Activated T-helper 9 cell treated with anti-CD3 and anti-CD28 coated beads, Interleukin-2, amount 50 U/mL, for 16 hours (primary cell): ENCODE measurements around the gene PRDM4.
"Not testable (repeated sequence)": the region's sequence is repeated elsewhere in the genome, so short reads cannot be mapped to it uniquely, and the experiment has no call there.

ENCODE experiments used
- DNase-seq: peaks from one replicate; pipeline ENCODE4 v3.0.0-alpha.2; 2020; ENCODE audit warnings: low read depth

The PRDM4 gene

DNA sequence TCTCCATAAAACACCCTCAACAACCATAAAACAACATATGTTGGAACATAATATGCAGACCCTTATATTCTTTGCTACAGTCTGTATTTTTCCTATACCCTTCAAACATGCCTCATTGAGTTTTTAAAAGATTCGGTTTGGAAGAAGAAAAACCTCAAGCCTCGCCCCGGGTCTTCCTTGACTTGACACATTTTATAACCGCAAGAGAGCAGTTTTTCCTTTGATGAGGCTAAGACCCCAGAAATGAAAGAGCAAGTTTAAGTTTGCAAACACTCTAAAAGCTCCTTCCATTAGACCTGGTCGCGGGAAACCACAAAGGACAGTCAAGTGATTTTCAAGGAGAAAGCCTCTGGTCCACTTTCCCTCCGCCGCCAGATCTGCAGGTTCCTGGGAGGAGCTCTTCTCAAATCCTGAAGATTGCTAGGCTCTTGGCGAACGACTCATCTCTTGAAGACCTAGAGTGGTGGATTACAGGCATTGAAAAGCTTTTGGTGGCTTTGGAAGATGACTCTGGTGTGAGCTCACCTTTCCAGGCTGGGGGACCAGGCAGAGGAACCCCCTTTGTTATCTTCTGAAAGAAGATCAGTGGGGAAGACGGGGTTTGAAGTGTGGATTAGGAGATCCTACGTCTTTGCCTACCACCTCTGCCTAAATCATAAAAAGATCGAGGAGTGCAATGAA, 13.6 kb upstream of the PRDM4 start, which contains the start of gene ASCL4:
Gene ASCL4 (plus strand): TSS at position 356 of the 681 bp plus-strand sequence. CDS start 515 bp downstream, outside the sequence.
- DNase-seq = no peak

DNA sequence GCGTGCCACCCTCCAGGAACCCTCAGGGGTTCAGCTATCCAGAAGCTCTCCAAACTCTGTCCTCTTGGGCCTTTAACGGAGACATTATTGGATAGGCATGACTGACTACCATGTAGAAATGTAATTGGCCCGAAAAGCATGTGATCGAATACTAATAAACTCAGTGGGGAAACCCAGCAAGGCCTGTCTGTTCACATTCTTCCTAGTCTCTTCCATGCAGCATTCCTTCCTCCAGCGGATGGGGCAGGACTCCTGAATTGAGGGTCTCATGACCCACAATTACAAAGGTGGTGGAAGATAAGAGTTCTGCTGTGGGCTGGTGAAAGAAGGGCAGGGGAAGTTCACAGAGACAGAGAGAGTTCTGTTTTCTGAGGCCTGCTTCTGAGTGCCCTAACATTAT, 6.5 kb upstream of the PRDM4 start:
- no peak for DNase-seq

DNA sequence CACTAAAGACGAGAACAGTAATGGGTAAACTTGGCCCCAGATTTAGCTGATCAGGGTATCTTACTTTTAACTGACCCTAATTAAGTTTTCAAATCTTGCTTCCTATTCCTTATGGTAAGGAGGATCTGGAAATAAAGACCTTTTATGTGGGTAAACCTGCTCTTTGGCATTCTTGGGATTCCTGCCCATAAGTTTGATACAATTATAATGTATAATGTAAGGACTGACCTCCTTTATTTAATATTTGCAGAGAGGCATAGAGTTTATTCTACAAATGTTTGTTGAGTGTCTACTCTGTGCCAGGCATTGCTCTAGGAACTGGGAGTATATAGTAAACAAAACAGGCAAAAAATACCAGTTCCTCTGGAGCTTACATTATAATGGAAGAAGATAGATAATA, 4.4 kb upstream of the PRDM4 start:
- no peak for DNase-seq

DNA sequence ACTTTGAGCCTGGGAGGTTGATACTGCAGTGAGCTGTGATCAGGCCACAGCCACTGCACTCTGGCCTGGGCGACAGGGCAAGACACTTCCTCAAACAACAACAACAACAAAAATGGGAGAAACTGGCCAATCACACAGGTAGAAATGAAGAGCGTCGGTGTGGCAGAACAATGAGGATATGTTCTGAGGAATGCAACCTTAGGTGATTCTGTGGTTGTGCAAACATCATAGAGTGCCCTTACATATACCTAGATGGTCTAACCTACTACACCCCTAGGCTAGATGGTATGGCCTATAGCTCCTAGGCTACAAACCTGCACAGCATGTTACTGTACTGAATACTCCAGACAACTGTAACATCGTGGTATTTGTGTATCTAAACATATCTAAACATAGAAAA, 3.7 kb upstream of the PRDM4 start:
- no peak for DNase-seq

DNA sequence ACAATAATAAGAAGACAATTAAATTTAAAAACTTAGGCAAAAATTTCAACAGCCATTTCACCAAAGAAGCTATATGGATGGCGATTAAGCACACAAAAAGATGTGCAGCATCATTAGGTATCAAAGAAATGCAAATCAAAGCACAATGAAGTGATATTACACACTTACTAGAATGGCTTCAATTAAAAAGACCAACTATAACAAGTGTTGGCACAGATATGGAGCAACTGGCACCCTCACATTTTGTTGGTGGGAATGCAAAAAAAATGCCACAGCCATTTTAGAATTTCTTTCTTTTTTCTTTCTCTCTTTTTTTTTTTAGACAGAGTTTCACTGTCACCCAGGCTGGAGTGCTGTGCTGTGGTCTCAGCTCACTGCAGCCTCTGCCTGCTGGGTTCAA, 1.9 kb upstream of the PRDM4 start:
- no peak for DNase-seq

DNA sequence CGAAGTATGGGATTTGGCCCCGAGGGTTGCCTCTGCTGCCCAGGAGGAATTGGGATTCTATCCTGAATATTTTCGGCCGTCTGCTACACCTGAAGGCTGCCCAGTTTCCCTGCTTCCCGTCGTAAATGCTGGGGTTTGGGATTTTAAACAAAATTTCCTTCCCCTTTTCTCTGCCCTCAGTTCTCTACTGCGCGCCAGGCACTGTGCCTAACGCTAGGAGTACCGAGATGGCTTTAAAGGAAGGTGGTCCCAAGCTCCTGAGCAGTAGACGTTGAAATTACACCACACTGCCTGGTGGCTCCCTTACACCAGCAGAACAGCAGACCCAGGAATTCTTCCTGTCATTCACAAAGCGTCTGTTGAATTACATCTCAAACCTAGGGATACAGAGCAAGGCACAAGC, 566 bp upstream of the PRDM4 start:
- no peak for DNase-seq

DNA sequence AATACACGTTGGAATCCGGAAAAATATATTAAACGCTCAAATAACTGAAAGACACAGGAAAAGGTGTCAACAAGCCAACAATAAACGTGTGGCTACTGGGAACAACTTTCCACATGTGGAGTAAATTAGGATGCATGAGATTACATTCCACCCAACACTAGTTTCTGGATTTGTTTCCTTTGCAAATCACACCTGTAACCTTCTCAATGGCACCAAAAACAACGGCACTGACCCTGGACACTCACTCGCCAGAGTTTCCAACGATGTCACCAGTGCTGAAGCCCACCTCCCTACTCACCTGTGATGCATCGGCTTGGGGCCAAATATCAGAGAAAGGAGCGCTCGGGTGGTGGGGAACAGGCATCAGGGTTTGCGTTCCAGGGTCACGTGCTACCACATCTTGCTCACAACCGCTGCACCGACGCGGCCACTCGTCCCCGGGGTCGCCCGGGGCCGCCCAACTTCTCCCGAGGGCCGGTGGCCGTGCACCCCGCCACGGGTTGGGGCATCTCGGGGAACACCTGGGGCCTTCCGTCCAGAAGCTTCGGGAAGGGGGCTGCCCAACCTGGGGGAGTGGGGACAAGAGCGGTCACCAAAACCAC, 629 bp downstream of the PRDM4 start:
- DNase-seq = peak; percentile 16

DNA sequence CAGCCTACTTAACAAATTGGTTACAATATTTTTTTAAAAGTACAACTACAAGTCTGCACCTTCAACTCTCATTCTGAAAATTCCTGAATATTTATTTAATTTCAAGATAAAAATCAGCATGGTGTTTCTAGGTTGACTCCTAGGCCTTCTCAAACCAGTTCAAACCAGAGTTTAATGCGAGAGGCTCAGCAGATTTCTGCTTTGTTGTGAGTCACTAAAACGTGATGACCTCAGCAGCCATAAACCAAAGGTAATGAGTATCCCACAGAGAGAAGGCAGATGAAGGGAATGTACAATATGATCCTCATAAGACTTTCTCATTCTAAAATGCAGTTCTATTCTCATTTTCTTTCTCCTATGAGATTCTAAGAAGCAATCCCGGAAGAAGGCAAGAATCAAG, 1.5 kb downstream of the PRDM4 start:
- DNase-seq = no peak

DNA sequence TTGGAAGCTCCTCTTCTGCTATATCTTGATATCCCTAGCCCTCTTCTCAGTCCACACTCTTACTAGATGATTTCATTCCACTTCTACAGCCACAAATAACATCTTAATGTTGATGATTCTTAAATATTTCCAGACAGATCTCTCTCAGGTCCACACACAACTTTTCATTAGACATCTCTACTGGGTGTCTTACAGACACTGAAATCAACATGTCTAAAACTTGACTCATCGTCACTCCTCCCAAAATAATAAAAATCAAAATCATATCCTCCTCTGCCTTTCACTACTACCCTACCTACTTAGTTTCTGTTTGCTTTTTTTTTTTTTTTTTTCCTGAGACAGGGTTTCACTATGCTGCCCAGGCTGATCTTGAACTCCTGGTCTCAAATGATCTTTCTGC, 11.9 kb downstream of the PRDM4 start:
- no peak for DNase-seq

DNA sequence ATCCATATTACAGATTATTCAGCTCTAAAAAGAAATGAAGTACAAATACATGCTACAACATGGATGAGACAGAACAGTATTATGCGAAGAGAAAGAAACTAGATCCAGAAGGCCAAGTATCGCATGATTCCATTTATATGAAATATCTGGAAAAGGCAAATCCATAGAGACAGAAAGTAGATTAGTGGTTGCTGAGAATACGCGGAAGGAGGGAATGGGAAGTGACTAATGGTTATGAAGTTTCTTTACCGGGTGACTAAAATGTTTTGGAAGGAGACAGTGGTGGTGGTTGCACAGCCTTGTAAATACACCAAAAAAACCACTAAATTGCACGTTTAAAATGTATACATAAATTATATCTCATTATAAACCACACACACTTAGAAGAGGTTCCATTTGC, 12.5 kb downstream of the PRDM4 start:
- DNase-seq = no peak

DNA sequence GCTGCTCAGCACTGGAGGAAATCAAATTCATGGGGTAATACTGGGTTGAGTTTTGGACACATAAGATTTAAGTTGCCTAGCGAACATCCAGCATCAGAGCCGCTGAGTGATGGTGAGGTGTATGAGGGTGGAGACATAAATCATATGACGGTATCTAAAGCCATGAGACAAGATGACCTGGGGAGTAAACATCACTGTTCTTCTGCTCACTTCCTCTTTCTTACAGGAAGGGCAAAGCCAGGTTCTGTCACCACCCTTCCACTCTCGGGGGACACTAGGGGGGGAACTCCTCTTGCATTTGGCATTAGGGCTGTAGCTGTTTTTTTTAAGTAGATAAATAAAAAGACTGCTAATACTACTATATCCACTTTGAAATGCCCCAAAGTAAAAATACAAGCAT, 24.0 kb downstream of the PRDM4 start:
- DNase-seq = no peak

DNA sequence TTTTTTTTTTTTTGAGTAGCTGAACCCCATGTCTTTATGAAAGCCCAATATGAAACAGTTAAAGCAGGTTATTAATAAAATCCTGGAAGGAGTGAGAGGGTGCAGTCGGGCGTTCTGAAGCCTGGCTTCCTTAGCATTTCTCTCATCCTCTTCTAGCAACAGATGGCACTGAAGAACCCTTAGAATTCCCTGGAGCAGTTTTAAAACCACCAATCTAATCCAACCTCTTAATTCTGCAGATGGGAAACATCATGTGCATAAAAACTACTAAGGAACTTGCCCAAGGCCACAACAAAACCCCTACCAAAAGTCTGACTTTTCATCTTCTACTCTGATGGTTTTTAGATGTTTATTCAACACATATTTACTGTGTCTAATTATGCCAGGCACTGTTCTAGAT, 25.2 kb downstream of the PRDM4 start:
- DNase-seq = no peak

DNA sequence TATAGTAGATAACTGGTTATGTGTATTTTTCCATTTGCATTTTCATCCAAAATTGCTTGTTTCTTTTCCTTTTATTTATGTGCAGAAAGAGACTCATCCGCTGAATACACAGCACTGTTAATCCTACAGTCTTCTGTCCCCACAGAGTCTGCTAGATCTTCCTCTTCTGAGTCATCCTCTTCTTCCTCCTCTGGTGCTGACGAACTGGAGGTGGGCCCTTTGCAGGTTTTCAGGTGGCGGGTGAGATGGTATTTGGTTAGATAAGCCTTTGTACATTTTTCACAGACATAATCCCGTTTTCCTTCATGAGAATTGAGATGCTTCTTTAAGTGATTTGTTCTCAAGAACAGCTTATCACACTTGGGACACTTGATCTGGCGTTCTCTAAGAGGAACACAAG, 26.8 kb downstream of the PRDM4 start:
- no peak for DNase-seq

DNA sequence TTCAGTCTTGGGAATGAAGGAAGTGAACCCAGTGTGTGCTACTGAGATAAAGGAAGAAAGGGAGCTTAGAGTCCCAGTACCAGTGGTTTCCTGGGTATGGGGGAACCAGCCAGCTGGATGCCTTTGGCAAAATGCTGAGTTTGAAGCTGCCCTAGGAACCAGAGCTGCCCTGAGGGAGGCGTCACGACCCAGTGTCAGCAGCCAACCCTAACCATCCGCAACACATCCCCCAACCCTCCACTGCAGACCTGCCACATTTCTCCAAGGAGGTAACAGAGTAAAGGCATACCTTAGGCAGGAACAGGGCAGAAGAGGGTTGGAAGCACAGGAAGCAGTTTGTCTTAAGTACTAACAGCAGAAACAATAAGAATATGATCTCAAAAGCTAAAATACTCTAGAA, 28.6 kb downstream of the PRDM4 start:
- no peak for DNase-seq

DNA sequence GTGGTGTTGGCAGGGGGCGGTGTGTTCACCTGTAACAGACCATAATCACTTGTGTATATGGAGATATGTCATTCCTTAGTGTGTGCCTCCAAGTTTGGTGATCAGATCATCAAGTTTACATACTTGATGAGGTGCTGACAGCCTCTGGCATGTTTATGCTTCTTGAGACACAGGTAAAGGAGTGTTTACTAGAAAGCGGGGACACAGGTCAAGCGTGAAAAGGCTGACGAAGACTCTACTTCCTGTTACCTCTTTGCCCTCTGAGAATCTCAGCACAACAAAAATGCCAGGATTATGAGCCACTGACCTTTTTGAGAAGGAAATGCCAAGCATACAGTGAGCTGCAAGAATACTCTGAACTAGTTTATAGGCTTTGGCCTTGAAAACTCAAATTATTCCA, 29.6 kb downstream of the PRDM4 start:
- DNase-seq = no peak

DNA sequence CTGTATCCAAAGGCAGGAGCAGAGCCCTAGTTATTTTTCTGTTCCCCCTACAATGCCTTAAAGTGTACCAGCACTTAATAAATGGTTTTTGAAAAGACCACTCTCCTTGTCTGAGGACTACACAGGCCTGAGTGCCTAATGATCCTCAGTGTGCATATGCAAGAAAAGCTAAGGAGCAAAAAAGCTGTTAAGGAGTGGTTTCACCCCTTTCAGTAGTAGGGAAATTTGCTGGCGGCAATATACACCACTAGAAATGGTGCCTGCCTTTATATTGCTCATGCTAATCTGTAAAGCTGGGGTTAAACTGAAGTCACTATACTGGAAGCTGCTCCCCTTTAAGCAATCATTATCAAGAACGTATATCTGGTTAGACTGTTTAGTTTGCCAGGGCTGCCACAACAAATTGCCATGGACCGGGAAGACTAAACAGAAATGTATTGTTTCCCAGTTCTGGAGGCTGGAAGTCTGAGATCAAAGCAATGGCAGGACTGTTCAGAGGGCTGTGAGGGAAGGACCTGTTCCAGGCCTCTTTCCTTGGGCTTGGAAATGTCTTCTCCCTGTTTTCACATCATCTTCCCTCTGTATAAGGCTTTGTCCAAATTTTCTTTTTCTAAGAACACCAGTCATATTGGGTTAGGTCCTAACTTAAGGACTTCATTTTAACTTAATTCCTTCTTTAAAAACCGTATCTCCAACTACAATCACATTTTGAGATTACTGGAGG, 30.2 kb downstream of the PRDM4 start:
- DNase-seq = no peak

DNA sequence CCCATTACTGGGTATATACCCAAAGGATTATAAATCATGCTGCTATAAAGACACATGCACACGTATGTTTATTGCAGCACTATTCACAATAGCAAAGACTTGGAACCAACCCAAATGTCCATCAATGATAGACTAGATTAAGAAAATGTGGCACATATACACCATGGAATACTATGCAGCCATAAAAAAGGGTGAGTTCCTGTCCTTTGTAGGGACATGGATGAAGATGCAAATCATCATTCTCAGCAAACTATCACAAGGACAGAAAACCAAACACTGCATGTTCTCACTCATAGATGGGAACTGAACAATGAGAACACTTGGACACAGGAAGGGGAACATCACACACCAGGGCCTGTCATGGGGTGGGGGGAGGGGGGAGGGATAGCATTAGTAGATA, 33.2 kb downstream of the PRDM4 start:
- not testable (repeated sequence) for DNase-seq

DNA sequence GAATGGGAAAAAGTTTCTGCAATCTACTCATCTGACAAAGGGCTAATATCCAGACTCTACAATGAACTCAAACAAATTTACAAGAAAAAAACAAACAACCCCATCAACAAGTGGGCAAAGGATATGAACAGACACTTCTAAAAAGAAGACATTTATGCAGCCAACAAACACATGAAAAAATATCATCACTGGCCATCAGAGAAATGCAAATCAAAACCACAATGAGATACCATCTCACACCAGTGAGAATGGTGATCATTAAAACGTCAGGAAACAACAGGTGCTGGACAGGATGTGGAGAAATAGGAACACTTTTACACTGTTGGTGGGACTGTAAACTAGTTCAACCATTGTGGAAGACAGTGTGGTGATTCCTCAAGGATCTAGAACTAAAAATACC, 33.6 kb downstream of the PRDM4 start:
- DNase-seq = not testable (repeated sequence)

DNA sequence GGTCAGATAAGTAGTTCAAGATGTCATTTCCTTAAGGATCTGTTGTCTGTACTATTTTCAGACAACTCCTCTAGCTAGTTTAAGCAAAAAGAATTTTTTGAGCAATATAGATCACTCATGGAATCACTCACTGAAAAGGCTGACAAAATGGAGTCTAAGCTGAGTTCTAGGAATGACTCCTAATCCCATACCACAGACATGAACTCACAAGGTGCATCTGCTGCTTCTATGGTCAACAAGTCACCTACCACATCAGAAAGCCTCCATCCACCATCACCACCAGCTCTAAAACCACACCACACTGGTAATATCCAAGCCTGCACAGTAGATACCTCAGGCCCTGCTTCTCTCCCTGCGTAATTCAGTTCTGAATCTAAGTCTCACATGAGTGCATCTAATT, 42.3 kb downstream of the PRDM4 start:
- DNase-seq = no peak

DNA sequence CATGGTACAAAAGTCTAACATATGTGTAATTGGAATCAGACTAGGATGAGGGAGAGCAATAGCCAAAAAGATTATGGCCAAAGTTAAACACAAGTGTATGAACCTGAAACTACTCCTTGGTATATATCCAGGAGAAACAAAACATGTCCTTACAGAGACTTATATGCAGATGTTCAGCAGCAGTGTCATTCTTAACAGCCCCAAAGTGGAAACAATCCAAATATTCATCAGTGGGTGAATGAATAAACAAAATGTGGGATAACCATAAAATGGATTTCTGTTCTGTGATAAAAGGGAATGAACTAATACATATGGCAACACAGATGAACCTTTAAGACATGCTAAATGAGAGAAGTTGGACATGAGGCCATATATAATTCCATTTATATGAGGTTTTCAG, 45.2 kb downstream of the PRDM4 start:
- no peak for DNase-seq

DNA sequence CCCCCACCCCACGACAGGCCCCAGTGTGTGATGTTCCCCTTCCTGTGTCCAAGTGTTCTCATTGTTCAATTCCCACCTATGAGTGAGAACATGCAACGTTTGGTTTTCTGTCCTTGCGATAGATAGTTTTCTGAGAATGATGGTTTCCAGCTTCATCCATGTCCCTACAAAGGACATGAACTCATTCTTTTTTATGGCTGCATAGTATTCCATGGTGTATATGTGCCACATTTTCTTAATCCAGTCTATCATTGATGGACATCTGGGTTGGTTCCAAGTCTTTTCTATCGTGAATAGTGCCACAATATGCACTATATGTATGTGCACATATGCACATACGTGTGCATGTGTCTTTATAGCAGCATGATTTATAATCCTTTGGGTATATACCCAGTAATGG, 55.4 kb downstream of the PRDM4 start:
- DNase-seq = not testable (repeated sequence)

DNA sequence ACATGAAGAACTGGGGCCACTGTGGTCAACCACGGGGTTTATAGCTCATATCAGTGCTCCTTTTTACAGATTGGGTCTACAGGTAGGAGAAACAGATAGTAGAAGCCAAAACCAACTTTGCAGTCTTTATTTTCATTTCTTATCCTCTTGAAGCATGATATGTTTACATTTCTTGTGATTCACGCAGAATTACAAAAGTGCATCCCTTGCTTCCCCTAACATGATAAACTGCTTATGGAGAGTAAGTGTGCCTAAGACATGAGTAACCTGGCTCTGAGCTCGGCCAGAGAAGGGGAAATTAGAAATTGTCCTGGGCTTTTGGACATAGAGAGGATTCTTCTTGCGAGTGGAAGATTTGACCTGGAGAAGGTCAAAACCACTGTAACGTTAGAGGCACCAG, 56.9 kb downstream of the PRDM4 start:
- no peak for DNase-seq

DNA sequence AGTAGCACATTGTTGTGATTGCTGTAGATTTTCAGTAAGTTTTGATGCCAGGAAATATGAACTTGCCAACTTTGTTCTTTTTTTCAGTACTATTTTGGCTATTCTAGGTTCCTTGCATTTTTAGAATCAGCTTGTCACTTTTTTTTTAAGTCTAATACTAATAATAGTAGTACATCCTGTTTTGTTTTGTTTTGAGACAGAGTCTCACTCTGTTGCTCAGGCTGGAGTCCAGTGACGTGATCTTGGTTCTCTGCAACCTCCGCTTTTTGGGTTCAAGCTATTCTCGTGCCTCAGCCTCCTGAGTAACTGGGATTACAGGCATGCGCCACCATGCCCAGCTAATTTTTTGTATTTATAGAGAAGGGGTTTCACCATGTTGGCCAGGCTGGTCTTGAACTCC, 58.8 kb downstream of the PRDM4 start:
- no peak for DNase-seq

DNA sequence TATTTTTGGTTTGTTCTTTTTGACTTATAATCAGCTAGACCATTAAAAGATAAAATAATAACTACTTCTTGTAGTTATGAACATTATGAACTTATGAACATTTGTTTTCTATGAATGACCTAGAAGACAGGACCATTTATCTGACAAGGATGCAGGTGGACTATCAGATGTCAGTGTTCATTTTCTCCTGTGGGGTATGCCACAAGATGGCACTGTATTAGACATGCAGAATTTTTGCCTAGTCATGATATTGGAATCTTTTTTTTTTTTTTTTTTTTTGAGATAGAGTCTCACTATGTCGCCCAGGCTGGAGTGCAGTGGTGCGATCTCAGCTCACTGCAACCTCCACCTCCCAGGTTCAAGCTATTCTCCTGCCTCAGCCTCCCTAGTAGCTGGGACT, 65.2 kb downstream of the PRDM4 start:
- not testable (repeated sequence) for DNase-seq
